DMS153 treated with DMSO at 0.1 percent for 48 hours (cell line): ENCODE results near the gene OTOA.
"Not testable (repeated sequence)": the region's sequence is repeated elsewhere in the genome, so short reads cannot be mapped to it uniquely, and the experiment has no call there.

Experiments
- DNase-seq: peaks from one replicate; lab custom pipeline; 2025; ENCODE audit not compliant: unreplicated experiment; lab: John Stamatoyannopoulos, UW

The OTOA gene

DNA sequence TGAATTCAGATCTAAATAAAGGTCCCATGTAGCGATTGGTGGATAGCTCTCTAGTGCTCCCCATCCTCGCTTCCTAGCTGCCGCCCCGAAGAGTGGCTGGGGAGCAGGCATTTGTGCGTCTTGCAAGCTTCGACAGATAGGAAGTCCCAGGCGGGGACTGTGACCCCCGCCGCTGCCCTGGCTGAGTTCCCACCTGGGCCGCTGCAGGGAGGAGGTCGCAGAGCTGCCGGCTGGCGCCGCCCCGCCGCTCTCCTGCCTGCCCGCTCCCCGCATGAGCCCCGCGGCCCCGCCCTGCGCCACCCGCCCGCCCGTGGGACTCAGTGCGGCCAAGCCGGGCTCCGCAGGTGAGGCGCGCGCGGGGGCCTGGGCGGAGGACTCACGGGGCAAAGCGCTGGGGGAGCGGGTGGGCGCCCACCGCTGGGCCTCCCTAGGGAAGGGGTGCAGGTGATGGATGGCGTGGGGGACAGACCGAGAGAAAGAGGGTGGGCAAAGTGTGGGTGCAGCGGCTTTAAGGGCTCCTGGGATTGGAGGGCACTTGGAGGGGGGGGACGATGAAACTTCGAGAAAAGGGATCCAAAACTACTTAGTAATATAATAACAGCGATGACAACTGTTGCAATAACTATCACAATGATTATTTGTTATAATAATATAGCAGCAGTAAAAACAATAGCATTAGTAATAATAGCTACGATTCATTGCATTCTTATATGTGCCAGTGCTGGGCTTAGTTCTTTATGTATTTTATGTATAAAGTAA is at the start of gene OTOA:
OTOA (plus strand) TSS at position 80 of the 759 bp plus-strand sequence. CDS start 14,547 bp downstream, outside the sequence.
- DNase-seq, result no peak

DNA sequence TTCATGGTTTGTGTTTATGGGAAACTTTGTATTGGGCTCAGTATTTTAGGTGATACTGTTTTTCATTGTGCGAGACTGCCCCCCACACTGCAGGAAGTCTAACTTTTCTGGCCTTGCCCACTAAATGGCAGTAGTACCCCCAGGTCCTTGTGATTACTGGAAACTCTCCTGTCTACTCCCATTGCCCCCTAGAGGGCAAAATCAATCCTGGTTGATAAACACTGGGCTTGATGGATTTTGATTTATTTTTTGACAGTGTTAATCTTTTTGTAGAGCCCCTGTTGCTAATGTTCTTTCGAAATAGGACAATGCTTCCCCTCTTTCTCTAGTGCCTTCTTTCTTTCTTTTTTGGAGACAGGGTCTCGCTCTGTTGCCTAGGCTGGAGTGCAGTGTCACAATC is 48.9 kb upstream of the OTOA start:
- no peak for DNase-seq

DNA sequence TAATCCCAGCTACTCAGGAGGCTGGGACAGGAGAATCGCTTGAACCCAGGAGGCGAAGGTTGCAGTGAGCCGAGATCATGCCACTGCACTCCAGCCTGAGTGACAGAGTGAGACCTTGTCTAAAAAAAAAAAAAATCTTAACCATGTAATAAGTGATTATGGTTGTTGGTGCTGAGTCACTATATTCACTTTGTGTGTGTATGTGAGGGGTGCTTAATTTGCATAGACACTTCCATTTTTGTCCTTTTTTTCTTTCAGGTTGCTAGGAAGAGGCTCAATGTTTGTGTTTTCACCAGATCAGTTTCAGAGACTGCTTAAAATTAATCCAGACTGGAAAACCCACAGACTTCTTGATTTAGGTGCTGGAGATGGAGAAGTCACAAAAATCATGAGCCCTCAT is 46.2 kb upstream of the OTOA start:
- DNase-seq, result no peak

DNA sequence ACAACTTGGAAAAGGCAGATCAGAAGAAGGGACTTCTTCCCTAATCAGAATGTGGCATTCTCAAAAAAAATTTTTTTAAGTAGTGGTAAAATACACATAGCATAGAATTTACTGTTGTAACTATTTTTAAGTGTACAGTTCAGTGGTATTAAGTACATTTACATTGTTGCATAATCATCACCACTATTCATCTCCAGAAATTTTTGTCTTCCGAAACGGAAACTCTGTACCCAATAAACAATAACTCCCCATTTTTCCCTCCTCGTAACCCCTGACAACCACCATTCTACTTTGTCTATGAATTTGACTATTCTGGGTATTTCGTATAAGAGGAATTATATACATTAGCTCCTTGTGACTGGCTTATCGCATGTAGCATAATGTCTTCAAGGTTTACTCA is 45.5 kb upstream of the OTOA start:
- DNase-seq, result no peak

DNA sequence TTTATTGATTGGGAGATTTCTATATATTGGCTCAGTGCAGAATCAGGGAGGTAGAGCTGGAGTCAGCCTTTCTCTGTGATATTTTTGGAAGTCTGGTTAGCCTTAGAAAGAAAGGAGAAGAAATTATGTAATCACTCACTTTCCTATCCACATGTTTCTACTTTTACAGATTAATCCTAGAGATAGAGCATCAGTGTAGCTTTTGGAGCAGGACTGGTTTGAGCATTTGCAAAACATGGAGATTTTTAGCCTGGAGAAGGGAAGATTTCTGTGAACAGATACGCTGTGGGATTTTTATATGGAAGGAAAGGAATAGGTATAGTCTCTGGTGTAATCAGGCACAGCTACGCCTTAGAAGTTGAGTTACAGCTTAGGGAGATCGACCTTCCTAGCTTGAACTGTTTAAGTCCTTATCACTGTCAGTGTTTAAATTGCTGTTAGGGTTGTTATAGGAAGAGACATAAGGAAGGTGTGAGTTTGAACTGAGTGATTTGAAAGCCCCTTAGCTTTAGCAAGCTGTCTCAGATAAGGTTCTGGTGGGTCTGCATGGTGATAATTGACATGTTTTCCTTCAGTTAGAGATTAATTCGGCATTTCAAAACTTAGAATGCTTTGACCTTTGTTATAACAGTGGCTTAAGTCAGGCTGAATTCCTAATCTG is 43.9 kb upstream of the OTOA start:
- no peak for DNase-seq

DNA sequence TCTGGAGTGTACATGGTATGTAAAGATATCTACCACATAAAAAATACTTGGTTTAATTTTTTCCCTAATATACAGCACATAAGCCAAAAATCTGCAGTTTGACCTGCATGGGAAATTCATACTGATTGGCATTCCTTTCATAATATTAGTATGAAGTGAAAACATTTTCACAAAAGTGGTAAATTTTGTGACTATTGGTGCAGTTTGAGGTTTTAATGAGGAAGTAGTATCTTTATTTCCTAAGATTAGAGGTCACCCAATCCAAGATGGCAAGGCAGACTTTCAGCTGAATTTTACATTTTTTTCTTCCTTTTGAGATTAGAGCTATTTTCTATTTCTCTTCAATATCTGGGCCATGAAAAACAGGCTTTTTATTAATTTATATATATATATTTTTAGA is 43.2 kb upstream of the OTOA start:
- DNase-seq, result no peak

DNA sequence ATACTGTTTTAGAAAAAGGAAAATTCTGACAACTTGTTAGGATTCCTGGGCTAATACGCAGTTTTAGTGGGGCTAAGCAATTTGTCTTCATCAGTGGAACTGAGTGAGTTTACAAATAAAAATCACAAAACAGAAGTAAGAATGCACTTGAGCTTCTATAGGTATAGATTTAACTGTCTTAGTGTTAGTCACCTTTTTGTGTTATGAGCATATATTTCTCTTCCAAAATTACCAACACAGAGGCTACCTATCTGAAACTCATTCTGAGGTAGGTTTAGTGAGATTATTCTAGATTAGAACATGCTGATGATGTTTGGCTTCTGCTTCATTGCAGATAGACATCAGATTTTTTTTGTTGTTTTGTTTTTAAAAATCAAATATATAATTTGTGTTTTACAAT is 41.2 kb upstream of the OTOA start:
- no peak for DNase-seq

DNA sequence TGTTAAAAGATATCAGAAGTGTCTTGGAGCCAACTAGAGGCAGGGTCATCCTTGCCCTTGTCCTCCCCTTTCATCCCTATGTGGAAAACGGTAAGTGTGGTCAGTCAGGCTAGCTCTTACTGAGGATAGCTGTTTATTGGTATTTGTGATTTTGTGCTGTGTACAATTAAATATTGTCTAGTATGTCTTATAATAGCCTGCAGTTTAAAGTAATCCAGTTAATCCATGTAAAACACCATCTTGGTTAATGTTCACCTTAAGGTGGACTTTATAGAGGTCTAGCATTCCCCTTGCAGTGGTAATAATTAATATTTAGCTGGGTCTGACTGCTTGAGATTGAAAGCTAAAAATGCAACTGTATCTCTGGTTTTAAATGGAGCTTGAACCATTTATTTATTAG is 38.7 kb upstream of the OTOA start:
- DNase-seq, result no peak

DNA sequence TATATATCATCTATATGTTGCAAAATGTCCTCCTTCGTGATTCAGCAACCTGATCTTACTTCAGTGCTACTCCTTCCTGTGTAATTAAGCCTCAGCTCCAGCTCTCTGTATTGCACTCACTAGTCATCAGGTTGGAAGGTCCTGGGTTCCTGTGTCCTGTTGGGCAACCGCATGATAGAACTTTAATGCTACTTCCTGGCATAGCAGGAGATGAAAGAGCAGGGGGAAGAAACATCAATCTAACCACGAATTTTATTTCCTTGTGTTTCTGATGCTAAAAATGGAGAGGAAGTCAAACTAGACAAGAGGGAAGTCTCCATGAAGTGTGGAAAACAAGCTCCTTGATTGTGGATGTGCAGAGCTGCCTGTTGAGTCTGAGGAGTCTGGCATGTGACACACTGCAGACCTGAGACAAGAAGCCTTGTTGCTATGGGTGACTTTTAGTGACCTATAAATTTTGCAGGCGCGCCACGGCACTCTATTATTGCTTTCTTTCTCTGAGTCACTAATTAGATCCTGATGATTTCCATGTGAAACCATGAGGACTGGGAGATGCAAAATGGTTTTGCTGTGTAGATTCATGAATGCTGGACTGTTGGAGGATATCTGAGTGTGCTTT is 37.0 kb upstream of the OTOA start:
- no peak for DNase-seq

DNA sequence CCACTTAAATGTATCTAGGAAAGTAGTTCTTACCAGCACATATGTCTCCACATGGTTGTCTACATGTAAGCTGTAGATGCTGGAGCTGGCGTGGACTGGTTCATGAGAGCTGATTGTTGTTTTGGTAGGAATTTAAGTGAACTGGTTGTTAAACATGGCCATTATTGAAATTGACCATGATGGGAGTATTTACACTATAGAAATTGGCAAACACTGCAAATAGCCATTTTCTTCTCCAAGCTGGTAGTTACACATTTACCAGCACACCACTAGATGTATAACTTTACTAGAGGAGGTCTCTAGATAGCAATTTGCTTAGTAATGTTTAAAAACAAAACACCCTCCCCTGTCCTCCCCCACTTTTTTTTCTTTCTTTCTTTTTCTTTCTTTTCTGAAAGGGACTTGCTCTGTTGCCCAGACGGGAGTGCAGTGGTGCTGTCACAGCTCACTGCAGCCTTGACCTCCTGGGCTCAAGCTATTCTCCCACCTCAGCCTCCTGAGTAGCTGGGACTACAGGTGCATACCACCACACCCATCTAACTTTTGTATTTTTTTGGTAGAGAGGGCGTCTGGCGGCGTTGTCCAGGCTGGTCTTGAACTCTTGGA is 35.5 kb upstream of the OTOA start:
- DNase-seq, result no peak

DNA sequence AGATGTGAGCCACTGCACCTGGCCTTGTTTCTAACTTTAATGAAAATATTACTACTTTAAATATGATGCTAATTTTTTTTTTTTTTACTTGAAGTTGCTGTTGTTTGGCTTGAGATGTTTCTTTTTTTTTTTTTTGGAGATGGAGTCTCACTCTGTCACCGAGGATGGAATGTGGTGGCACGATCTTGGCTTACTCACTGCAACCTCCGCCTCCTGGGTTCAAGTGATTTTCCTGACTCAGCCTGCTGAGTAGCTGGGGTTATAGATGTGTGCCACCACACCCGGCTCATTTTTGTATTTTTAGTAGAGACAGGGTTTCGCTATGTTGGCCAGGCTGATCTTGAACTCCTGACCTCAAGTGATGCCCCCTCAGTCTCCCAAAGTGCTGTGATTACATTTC is 35.0 kb upstream of the OTOA start:
- no peak for DNase-seq

DNA sequence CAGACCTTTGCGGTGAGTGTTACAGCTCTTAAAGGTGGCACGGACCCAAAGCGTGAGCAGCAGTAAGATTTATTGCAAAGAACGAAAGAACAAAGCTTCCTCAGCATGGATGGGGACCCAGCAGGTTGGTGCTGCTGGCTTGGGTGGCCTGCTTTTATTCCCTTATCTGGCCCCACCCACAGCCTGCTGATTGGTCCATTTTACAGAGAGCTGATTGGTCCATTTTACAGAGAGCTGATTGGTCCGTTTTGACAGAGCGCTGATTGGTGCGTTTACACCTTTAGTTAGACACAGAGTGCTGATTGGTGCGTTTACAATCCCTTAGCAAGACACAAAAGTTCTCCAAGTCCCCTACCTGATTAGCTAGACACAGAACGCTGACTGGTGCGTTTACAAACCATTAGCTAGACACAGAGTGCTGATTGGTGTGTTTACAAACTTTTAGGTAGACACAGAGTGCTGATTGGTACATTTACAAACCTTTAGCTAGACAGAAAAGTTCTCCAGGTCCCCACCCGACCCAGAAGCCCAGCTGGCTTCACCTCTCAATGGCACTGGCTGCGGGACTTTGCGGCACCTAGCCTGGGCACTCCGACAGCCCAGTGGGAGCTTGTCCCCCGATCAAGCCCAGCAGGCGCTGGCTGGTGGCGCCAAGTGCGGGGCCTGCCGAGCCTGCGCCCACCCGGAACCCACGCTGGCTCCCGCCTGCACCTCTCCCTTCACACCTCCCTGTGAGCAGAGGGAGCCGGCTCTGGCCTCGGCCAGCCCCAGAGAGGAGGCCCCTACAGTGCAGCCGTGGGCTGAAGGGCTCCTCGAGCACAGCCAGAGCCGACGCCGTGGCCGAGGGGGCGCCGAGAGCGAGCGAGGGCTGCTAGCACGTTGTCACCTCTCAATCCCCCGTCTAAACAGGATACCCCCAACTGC is 33.9 kb upstream of the OTOA start:
- DNase-seq, result not testable (repeated sequence)

DNA sequence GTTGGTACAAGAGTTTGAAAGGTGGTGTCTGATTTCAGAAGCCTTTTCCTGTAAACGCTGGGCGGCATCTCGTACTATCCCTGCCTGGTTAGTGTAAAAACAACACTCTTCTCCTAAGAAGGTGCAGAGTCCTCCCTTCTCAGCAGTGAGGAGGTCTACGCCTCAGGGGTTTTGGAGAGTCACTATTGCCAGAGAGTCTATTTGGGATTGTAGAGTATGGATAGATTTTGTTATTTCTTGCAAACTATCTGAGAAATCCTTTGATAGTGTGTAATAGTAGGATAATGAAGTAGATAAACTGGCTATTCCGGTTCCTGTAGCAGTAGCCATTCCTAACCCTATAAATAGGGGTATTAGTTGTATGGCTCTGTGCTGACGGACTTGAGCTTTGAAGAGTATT is 32.9 kb upstream of the OTOA start:
- not testable (repeated sequence) for DNase-seq

DNA sequence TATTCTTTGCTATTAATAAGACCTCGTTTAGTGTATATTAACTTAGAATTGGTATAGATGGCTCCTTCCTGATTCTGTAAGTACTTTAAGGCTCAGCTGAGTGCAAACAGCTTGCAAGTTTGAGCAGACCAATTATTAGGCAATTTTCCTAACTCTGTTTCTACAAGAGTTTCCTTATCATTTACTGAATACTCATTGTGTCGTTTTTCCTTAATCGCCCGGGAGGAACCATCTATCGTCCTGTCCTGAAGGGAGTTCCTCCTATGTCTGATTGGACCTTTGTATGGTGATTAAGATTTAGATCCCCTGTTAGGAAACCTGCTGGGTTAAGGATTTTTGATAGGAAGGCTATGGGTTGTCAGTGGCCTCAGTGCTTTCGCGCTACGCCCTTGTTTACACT is 32.4 kb upstream of the OTOA start:
- DNase-seq, result not testable (repeated sequence)

DNA sequence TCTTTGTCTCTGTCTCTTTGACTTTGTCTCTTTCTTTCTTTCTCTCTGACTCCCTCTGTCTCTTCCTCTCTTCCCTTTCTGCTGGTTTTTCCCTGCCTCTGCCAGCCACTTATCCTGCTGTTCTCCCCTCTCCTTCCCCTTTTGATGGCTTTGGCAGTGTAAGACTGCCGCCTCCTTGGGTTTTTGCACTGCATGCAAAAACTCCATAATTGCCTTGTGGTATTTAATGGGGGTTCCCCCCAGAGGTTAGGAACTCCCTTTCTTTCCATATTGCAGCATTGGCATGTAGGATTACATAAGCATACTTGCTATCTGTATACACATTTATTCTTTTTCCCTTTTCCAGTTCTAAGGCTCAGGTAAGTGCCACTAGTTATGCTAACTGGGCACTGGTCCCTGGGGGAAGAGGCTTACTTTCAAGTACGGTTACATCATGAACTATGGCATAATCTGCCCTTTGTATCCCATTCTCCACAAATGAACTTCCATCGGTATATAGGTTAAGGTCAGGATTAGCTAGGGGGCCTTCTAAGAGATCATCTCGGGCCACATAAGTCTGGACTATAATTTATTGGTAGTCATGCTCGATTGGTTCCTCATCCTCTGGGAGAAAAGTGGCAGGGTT is 31.7 kb upstream of the OTOA start:
- DNase-seq, result not testable (repeated sequence)

DNA sequence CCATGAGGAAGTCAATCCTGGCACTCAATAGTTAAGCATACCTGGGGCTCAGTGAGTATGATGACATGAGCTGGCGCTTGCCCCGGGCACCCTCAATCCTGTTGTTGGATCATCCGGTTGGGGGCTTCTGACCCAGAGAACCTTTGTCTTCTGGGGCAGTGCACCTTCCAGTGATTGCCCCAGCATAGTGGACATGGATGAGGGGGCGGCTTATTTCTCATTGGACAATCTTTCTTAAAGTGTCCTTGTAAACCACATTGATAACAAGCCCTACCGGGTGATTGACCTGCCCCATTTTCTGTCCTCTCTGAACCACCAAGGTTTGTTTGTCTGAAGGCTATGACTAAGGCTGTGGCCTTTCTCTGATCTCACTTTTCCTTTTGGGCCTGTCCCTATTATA is 29.6 kb upstream of the OTOA start:
- DNase-seq, result no peak

DNA sequence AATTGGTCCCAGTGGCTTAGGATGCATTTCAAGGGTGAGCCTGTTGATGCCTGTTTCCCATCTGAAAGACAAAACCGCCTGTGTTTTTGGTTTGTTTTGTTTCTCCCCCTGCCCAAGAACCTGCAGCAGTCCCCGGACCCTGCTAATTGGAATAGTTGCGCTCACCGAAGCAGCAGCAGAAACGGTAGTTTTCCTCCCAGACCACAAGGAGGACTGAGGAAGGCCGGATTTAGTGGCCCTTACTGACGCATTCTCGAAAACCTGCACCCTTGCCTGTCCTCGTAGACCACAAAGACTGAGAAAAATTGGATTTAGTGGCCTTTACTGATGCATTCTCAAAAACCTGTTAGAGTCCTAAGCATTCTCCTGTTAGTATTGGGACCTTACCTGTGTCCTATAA is 28.1 kb upstream of the OTOA start:
- DNase-seq, result not testable (repeated sequence)

DNA sequence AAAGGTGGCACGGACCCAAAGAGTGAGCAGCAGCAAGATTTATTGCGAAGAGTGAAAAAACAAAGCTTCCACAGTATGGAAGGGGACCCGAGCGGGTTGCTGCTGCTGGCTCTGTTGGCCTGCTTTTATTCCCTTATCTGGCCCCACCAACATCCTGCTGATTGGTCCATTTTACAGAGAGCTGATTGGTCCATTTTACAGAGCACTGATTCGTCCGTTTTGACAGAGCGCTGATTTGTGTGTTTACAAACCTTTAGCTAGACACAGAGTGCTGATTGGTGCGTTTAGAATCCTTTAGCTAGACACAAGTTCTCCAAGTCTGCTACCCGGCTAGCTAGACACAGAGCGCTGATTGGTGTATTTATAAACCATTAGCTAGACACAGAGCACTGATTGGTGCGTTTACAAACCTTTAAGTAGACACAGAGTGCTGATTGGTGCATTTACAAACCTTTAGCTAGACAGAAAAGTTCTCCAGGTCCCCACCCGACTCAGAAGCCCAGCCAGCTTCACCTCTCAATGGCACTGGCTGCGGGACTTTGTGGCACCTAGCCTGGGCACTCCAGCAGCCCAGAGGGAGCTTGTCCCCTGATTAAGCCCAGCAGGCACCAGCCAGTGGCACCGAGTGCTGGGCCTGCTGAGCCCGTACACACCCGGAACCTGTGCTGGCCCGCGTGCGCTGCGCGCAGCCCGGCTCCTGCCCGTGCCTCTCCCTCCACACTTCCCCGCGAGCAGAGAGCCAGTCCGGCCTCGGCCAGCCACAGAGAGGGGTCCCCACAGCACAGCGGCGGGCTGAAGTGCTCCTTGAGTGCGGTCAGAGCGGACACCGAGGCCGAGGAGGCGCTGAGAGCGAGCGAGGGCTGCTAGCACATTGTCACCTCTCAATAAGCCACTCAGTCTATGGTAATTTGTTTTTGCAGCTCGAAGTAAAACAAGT is 26.5 kb upstream of the OTOA start:
- DNase-seq, result no peak

DNA sequence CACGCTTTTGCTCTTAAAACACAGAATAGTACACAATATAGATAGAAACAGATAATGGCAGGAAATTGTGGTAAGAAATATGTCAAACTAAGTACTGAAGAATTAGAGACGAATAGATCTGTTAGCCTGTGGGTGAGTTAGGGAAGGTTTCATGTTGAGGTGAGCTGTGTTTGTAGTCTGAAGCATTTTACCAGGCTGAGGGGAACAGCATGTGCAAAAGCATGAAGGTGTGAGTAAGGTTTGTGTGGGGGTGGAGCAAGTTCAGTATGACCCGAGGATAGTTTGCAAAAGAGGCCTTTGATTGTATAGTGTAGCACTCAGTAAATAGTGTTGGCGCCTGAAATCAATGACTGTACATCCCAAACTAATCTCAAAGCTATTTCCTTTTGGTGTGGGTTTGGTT is 25.2 kb upstream of the OTOA start:
- DNase-seq, result no peak
